Measurements from ENCODE around the gene RASL10B.
"Not testable (repeated sequence)": the region's sequence is repeated elsewhere in the genome, so short reads cannot be mapped to it uniquely, and the experiment has no call there.

Gene RASL10B

GRCh38 chr17:35743626-35744328, 12.3 kb downstream of the RASL10B start:
- DNase-seq, result no peak

DNA sequence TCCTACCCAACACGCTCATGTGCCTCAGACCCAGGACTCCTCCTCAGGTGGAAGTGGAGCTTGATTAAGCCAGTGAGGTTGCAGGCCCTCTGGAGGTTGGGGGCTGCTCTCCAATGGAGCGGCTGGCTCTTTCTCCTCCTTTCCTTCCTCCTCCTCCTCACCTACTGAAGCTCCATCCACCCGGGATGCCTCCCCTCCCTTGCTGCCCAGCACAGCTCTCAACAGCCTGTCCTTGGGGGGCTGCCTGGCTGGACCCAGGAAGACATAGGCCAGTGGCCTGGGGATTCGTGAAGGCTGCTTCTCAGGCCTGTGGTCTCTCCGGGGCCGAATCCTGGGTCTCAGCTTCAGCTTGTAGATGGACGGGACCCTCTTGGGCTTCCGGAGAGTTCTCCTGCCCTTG, 13.4 kb downstream of the RASL10B start:
- DNase-seq, result no peak

- no peak for DNase-seq
Observed at GRCh38 chr17:35745246-35745645, 13.8 kb downstream of the RASL10B start.

DNA sequence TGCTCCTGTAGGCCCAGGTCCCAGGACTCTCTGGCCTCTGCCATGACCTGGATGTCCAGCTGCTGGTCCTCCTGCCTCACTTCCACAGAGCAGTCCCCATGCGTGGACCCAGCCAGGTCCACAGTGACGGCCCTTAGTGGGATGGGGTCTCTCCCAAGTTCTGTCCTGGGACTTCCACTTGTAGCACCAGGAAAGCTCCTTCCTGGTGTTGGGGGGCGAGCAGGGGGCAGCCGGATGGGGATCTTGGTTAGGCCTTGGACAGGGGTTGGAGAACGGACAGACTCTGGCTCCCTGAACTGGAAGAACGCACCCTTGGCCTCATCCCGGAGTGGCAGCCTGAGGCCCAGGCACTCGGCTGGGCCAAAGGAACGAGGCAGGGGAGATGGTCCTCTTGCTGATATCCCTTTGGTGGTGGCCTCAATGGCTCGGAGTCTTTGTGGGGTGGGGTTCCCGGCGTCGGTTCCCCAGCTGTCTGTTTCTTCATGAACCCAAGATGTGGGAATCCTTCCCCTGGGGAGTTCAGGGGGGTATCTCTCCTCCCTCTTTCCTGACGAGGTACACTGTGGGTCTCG, 14.4 kb downstream of the RASL10B start:
- no peak for DNase-seq

GRCh38 chr17:35747540-35748017, 16.1 kb downstream of the RASL10B start:
- peak; percentile 89 for DNase-seq

GRCh38 chr17:35748341-35748841, 17.0 kb downstream of the RASL10B start:
- DNase-seq, result no peak

- DNase-seq, result no peak
Observed at GRCh38 chr17:35748979-35749378, 17.5 kb downstream of the RASL10B start.

GRCh38 chr17:35749560-35750412, 18.3 kb downstream of the RASL10B start:
- DNase-seq, result peak; percentile 31

DNA sequence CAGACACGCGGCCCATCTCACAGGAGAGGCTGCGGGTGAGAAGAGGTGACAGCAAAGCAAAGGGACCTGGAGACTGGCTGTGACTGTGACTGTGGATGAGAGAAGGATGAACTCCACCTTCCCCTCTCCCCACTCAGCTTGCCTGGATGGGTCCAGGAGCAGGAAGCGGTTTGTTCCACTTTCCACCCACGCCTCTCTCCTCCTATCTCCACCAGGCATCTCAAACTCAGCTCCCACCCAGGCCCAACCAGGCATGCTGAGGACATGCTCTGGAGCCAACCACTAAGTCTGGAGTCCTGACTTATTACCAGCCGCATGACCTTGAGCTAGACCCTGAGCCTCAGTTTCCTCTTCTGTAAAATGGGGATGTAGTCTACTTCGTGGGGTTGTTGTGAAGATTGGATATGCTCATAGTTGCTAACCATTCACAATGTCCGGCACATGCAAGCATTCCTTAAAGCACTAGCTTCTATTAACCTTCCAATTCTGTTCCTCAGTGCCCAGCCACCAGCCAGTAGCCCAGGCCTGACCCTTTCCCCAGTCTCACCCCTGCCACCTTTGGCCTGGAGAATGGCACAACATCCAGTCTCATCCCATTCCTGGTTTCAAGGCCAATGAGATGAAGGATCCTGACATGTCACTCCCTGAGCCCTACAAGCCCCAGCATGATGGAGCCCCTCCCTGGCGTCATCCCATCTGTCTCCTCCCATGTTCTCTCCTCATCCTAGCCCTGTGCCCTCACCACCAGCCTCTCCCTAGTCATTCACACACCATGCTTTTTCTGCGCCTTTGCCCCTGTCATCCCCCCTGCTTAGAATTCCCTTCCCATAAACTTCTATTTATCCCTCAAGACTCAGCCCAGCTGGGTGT, 19.3 kb downstream of the RASL10B start:
- no peak for DNase-seq

GRCh38 chr17:35751541-35751940, 20.1 kb downstream of the RASL10B start:
- DNase-seq, result not testable (repeated sequence)

GRCh38 chr17:35752471-35752870, 21.0 kb downstream of the RASL10B start:
- no peak for DNase-seq

GRCh38 chr17:35752945-35753764, 21.7 kb downstream of the RASL10B start, which contains the start of gene GAS2L2:
Gene GAS2L2 (minus strand): TSS chr17:35753239. CDS start chr17:35752850, 389 bp downstream.
- DNase-seq, result no peak

DNA sequence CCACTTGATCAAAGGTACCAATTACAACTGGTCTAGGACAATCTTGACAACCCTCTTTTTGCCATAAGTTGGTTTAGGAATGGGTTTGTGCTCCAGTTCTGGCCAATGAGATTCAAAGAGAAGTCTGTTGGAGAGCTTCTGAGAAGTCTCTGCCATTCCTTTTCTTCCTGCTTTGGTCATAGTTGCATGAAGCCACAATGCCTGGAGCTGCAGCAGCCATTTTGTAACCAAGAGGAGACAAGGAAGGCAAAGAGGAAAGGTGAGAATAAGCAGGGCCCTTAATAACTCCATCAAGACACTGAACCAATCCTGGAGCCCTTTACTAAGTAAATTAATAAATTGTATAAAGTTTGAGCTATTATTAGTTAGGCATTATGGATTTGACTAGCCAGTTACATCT, 25.8 kb downstream of the RASL10B start:
- DNase-seq, result no peak

- DNase-seq, result no peak
Observed at GRCh38 chr17:35760587-35760986, 29.1 kb downstream of the RASL10B start, which contains the start of gene C17orf50. Gene C17orf50 (plus strand): TSS chr17:35760887. CDS start chr17:35760942, 55 bp downstream.

DNA sequence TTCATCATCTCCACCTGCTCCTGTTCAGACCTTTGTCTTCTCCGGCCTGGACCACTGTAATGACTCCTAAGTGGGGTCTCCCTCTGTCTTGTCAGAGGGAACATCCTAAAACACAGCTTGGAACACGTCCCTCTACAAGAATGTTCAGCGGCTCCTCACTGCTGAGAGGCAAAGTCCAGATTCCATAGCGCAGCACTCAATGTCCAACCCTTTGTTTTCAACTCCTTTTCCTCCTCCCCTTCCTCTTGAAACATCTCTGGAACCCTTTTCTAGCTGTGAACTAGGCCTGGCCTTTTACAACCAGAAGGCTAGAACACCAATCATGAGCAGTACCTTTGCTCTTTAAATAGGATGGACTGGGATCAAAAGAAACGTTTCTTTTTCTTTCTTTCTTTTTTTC, 30.2 kb downstream of the RASL10B start:
- DNase-seq, result no peak

GRCh38 chr17:35763767-35764122, 32.3 kb downstream of the RASL10B start:
- no peak for DNase-seq

DNA sequence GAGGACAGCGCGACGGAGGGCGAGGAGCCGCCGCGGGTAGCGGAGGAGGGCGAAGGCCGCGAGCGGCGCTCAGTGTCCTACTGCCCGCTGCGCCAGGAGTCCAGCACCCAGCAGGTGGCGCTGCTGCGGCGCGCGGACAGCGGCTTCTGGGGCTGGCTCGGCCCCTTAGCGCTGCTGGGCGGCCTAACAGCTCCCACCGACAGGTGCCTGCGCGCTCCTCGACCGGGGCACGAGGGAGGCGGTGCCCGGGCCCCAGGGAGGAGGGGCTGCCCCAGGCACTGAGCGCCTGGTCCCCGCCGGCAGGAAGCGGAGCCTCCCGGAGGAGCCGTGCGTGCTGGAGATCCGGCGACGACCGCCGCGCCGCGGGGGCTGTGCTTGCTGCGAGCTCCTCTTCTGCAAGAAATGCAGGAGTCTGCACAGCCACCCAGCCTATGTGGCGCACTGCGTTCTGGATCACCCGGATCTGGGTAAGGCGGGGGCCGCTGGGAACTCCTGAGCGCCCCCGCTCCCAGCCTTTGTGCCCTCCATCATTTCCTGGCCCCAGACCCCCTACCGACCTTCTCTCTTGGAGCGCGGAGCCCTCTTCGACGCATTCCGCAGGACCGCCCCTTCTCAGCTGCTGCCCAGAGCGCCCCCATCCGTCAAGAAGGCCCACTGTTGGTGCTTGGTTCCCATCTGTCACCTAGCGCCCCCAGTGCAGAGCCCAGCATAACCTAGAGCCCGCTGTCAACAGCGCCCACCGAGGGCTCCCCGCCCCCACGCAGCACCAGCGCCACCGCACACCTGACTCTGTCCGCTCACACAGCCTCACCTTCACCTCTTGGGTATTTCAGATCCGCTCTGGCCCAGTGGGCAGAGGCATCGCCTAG, 32.9 kb downstream of the RASL10B start:
- peak; percentile 92 for DNase-seq

DNA sequence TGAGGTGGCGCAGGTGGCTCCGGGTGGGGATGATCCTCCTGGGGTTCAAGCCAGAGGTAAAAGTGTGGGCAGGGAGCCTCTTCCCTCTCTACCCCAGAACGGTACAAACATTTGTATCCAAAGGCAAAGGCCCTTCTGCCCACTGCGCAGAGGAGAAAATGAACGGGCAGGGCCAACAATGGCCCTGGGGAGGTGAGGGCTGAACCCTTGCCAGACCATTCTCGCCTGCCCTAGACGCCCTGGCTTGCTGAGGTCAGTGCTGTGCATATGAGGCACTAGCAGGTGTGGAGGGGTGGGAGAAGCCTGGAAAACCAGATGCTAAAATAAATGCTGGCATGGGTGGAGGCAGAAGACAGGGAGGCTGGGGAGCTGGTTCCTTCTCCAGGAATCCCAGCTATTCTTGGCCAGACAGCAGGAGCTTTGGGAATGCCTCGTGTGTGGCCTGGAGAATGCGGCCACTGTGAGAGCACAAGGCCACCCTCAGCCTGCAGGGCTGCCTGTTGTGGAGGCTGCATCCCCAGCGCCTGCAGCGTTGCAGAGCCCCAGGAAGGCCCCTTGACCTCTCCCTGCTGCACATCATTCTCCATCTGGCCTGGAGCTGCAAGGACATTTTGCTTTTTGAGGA, 33.8 kb downstream of the RASL10B start:
- DNase-seq, result no peak

DNA sequence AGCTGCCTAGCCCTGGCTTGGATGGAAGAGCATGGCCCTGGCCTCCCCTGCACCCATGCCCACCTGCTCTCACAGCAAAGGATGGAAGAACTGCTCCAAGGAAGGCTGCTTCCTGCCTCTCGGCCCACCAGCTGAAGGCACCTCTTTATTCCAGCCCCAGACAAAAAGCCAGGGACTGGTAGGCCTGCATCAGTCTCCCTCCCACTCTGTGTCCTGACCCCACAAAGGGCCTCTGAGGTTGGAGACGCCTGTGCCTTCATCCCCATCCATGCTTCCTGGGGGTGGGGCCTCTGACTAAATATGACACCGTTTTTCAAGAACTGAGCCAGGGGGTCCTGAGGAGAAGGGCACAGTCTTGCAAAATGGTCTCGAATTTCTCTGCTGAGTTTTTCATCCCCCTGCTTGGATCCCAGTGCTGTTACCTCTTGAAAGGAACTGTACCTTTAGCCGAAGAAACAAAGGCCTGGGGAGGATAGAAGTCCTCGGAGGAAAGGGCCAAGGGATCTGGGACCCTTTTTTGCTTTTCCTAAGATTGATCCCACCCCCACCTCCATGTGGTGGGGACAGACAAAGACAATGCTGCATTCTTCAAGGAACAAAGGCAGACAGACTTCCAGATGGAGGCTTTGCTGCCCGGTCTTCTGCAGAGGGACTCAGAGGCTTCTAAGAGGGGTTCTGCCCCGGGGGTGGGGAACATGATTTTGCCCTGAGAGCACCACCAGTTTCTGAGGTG, 34.5 kb downstream of the RASL10B start:
- no peak for DNase-seq
